Measurements from ENCODE around the gene ZNF148.

GRCh38 chr3:125200731-125201139 lies 174.4 kb downstream of the ZNF148 start:
- TF ChIP-seq CTCF (IDR thresholded peaks at IDR 0.05) (no peak), ZFX (IDR thresholded peaks at IDR 0.05; ENCODE audit: borderline replicate concordance) (no peak)

Measured in 22Rv1 (cell line).